Measurements from ENCODE around the gene CHST8. TPM values are rescaled to one million over a fixed set of nuclear protein-coding genes. Genes with fewer than 3 reads are reported as not detected.

Gene CHST8
- polyA plus RNA-seq, 2 of the 4 experiments (the other 2 are of a cell fraction), result not detected

- H3K4me1 ChIP-seq, result no peaks in the 10 kb centered on the region
- ChIA-PET CTCF (interaction anchor here (0.6 to 1.7 kb wide), 4 partner anchors 19 to 114 kb away, joined by 3 to 4 read pairs (median 4); no protein-coding TSS in a partner anchor), POLR2A (no interaction called here)
- no peak overlapping the region for H3K27ac ChIP-seq
- peak; percentile 13 to 55; a peak in 5 of 6 replicates for ATAC-seq
- no peak for TF ChIP-seq HEYL (CRISPR knock-in tag; IDR thresholded peaks at IDR 0.05)
- TF ChIP-seq FOXS1 (CRISPR knock-in tag; IDR thresholded peaks at IDR 0.05), result no peak
- TF ChIP-seq NPAS2 (CRISPR knock-in tag; IDR thresholded peaks at IDR 0.05; ENCODE audit: borderline replicate concordance), result no peak
- TF ChIP-seq PHF8 (IDR thresholded peaks at IDR 0.05; ENCODE audit: borderline replicate concordance, low read depth), result no peak
- no peak for TF ChIP-seq HOXA7 (CRISPR knock-in tag; IDR thresholded peaks at IDR 0.05)
- H3K9me3 ChIP-seq, result no peaks in the 10 kb centered on the region
- WGBS (ENCODE audit: missing lambda C conversion rate), result 42% methylated on average over 13 of the region's 13 CpGs
- FAIRE-seq, result peak; percentile 28
- no peak for DNase-seq (ENCODE audit: low read depth in 1 of 2, low spot score in 1 of 2)
- no peak overlapping the region for H3K4me2 ChIP-seq
- no peak overlapping the region for H3K4me3 ChIP-seq
Measured at GRCh38 chr19:33630880-33631608, 9.3 kb downstream of the CHST8 start.

- FAIRE-seq (no peak), DNase-seq (ENCODE audit: low read depth in 1 of 2, low spot score in 1 of 2) (no peak), ATAC-seq (no peak)
- Histone ChIP-seq H3K9me3 (no peaks in the 10 kb centered on the region), H3K27ac (no peak overlapping the region), H3K4me3 (no peak overlapping the region), H3K4me1 (no peaks in the 10 kb centered on the region), H3K4me2 (no peak overlapping the region)
- POLR2A ChIA-PET, result no interaction called here
- WGBS (ENCODE audit: missing lambda C conversion rate), result 35% methylated on average over 6 of the region's 6 CpGs
- TF ChIP-seq NR3C1 (IDR thresholded peaks at IDR 0.05), result no peak
- TF ChIP-seq POLR2AphosphoS2 (conservative IDR thresholded peaks at IDR 0.05; ENCODE audit: low read length), result no peak
- TF ChIP-seq FOSL2 (IDR thresholded peaks at IDR 0.05), result no peak
- no peak for TF ChIP-seq FOSL2 (CRISPR knock-in tag; IDR thresholded peaks at IDR 0.05)
- no peak for TF ChIP-seq POLR2A (IDR thresholded peaks at IDR 0.05; ENCODE audit: low read length)
- no peak for TF ChIP-seq ZNF302 (CRISPR knock-in tag; IDR thresholded peaks at IDR 0.05)
- no peak for TF ChIP-seq PHF8 (IDR thresholded peaks at IDR 0.05; ENCODE audit: borderline replicate concordance, low read depth)
- no peak for TF ChIP-seq BHLHE40 (IDR thresholded peaks at IDR 0.05; ENCODE audit: low read depth, low read length)
- TF ChIP-seq CTCF (IDR thresholded peaks at IDR 0.05), result no peak
- TF ChIP-seq KDM5A (IDR thresholded peaks at IDR 0.05), result no peak
- TF ChIP-seq MAZ (IDR thresholded peaks at IDR 0.05; ENCODE audit: borderline replicate concordance, low read depth, low read length), result no peak
- no peak for TF ChIP-seq GATA3 (IDR thresholded peaks at IDR 0.05; ENCODE audit: borderline replicate concordance)
- no peak for TF ChIP-seq ZSCAN20 (CRISPR knock-in tag; IDR thresholded peaks at IDR 0.05)
- TF ChIP-seq CEBPB (IDR thresholded peaks at IDR 0.05), result no peak
- no peak for TF ChIP-seq SREBF2 (IDR thresholded peaks at IDR 0.05)
- no peak for TF ChIP-seq CHD4 (IDR thresholded peaks at IDR 0.05; ENCODE audit: borderline replicate concordance)
- no peak for TF ChIP-seq ELK1 (IDR thresholded peaks at IDR 0.05; ENCODE audit: low read depth, low read length)
- CTCF ChIA-PET, result interaction anchor here (0.6 to 1.7 kb wide), 3 partner anchors 19 to 114 kb away, joined by 3 to 4 read pairs (median 3); no protein-coding TSS in a partner anchor
Measured at GRCh38 chr19:33631609-33631973, 9.8 kb downstream of the CHST8 start.
